ENCODE data around the gene DUSP22. TPM values are rescaled to one million over a fixed set of nuclear protein-coding genes. Genes with fewer than 3 reads are reported as not detected.
A peak's percentile ranks its signal among the peaks of the same experiment; 100 is the strongest.

DUSP22 gene
- total RNA-seq, 1 donor, result 17.0 TPM

GRCh38 chr6:334536-335510, 42.5 kb downstream of the DUSP22 start:
- DNase-seq (ENCODE audit: low read depth), result no peak
- H3K4me3 ChIP-seq (ENCODE audit: low read depth, low read length), result no peak overlapping the region
- no peak for TF ChIP-seq CTCF (IDR thresholded peaks at IDR 0.05; ENCODE audit: insufficient read depth, low read length)

- no peak for DNase-seq (ENCODE audit: low read depth)
- no peak overlapping the region for H3K4me3 ChIP-seq (ENCODE audit: low read depth, low read length)
- TF ChIP-seq CTCF (IDR thresholded peaks at IDR 0.05; ENCODE audit: insufficient read depth, low read length), result no peak
Measured at GRCh38 chr6:335572-335971, 43.3 kb downstream of the DUSP22 start.

- no peak for TF ChIP-seq CTCF (IDR thresholded peaks at IDR 0.05; ENCODE audit: insufficient read depth, low read length)
- no peak overlapping the region for H3K4me3 ChIP-seq (ENCODE audit: low read depth, low read length)
- DNase-seq (ENCODE audit: low read depth), result no peak
Measured at GRCh38 chr6:336159-337114, 44.1 kb downstream of the DUSP22 start.

- no peak for TF ChIP-seq CTCF (IDR thresholded peaks at IDR 0.05; ENCODE audit: insufficient read depth, low read length)
- DNase-seq (ENCODE audit: low read depth), result no peak
- no peak overlapping the region for H3K4me3 ChIP-seq (ENCODE audit: low read depth, low read length)
Measured at GRCh38 chr6:337805-338368, 45.6 kb downstream of the DUSP22 start.

- H3K4me3 ChIP-seq (ENCODE audit: low read depth, low read length), result no peak overlapping the region
- TF ChIP-seq CTCF (IDR thresholded peaks at IDR 0.05; ENCODE audit: insufficient read depth, low read length), result no peak
- DNase-seq (ENCODE audit: low read depth), result peak; percentile 32
Measured at GRCh38 chr6:338815-339262, 46.6 kb downstream of the DUSP22 start.

GRCh38 chr6:339480-339879, 47.2 kb downstream of the DUSP22 start:
- DNase-seq (ENCODE audit: low read depth), result no peak
- no peak overlapping the region for H3K4me3 ChIP-seq (ENCODE audit: low read depth, low read length)
- no peak for TF ChIP-seq CTCF (IDR thresholded peaks at IDR 0.05; ENCODE audit: insufficient read depth, low read length)

Data from fibroblast of the aortic adventitia (primary cell).